SIG-M5 treated with dmso at 0.1 percent for 504 hours (cell line): ENCODE measurements around the gene LENEP.

Source experiments
- DNase-seq: peaks from one replicate; lab custom pipeline; 2025; ENCODE audit not compliant: unreplicated experiment; lab: John Stamatoyannopoulos, UW

LENEP gene

GRCh38 chr1:155010211-155010918, 17.0 kb downstream of the LENEP start:
- DNase-seq = peak; percentile 80

- no peak for DNase-seq
These were observed 17.6 kb downstream of the LENEP start for GRCh38 chr1:155011004-155011416.

GRCh38 chr1:155011437-155012025, 18.1 kb downstream of the LENEP start:
- DNase-seq = no peak

GRCh38 chr1:155012026-155012546, 18.7 kb downstream of the LENEP start:
- DNase-seq = peak; percentile 41

- DNase-seq = no peak
These were observed 19.6 kb downstream of the LENEP start for GRCh38 chr1:155012776-155013602.

GRCh38 chr1:155013632-155014031, 20.2 kb downstream of the LENEP start:
- no peak for DNase-seq

GRCh38 chr1:155014709-155015508, 21.5 kb downstream of the LENEP start:
- DNase-seq = no peak

- no peak for DNase-seq
These were observed 22.3 kb downstream of the LENEP start for GRCh38 chr1:155015527-155016230.

GRCh38 chr1:155016231-155016831, 22.9 kb downstream of the LENEP start:
- no peak for DNase-seq

GRCh38 chr1:155017041-155017945, 23.9 kb downstream of the LENEP start:
- peak; percentile 86 for DNase-seq

- no peak for DNase-seq
These were observed 24.5 kb downstream of the LENEP start for GRCh38 chr1:155017946-155018316.

- DNase-seq = no peak
These were observed 25.4 kb downstream of the LENEP start for GRCh38 chr1:155018617-155019348.

- DNase-seq = no peak
These were observed 26.2 kb downstream of the LENEP start for GRCh38 chr1:155019377-155020245.

GRCh38 chr1:155022136-155022926, 28.9 kb downstream of the LENEP start:
- DNase-seq = no peak

- no peak for DNase-seq
These were observed 29.5 kb downstream of the LENEP start for GRCh38 chr1:155022927-155023236.

GRCh38 chr1:155023627-155024026, 30.2 kb downstream of the LENEP start:
- no peak for DNase-seq

- no peak for DNase-seq
These were observed 30.9 kb downstream of the LENEP start for GRCh38 chr1:155024315-155024714.
